Neural cell (in vitro differentiated cells): ENCODE results near the gene RUNX1. TPM values are rescaled to one million over a fixed set of nuclear protein-coding genes. Genes with fewer than 3 reads are reported as not detected.

Source experiments
- H2AFZ ChIP-seq: fragments of 200-600, 300-800 bp; sonication (generic), shearing (Covaris generic); 2 replicates; pipeline ENCODE4 v1.6.0; 2014; ENCODE audit warnings: low read depth, mild to moderate bottlenecking, antibody characterized with exemption, low read length, moderate library complexity
- H3F3A ChIP-seq: fragments of 200-600 bp; shearing (Covaris generic); 2 replicates; pipeline ENCODE4 v1.6.1; 2016; ENCODE audit warnings: mild to moderate bottlenecking, moderate library complexity, mixed read lengths, antibody characterized with exemption, low read length; ENCODE audit not compliant: insufficient read depth, poor library complexity, severe bottlenecking
- H3K27ac ChIP-seq: fragments of 200-600, 300-800 bp; sonication (generic), shearing (Covaris generic); 2 replicates; pipeline ENCODE4 v1.5.1; 2014; ENCODE audit warnings: mild to moderate bottlenecking, low read length, moderate library complexity
- H3K27me3 ChIP-seq: fragments of 300-800, 200-600 bp; sonication (generic), shearing (Covaris generic); 2 replicates; pipeline ENCODE4 v1.6.0; 2014; ENCODE audit warnings: mild to moderate bottlenecking, low read depth, low read length, moderate library complexity; ENCODE audit not compliant: insufficient read depth
- H3K36me3 ChIP-seq: fragments of 300-800, 200-600 bp; sonication (generic), shearing (Covaris generic); 2 replicates; pipeline ENCODE4 v1.5.1; 2014; ENCODE audit warnings: mild to moderate bottlenecking, antibody characterized with exemption, low read length, moderate library complexity; ENCODE audit not compliant: insufficient read depth
- H3K4me2 ChIP-seq: fragments of 300-800, 200-600 bp; sonication (generic), shearing (Covaris generic); 2 replicates; pipeline ENCODE4 v1.6.0; 2014; ENCODE audit warnings: mild to moderate bottlenecking, low read length
- H3K4me3 ChIP-seq: fragments of 300-800, 200-600 bp; sonication (generic), shearing (Covaris generic); 2 replicates; pipeline ENCODE4 v1.5.1; 2014; ENCODE audit warnings: mild to moderate bottlenecking, low read length, moderate library complexity
- H3K79me2 ChIP-seq: fragments of 200-600 bp; shearing (Covaris generic); replicated peaks from 2 replicates; pipeline ENCODE4 v1.6.0; 2014; ENCODE audit warnings: mild to moderate bottlenecking, low read length, moderate library complexity; ENCODE audit not compliant: insufficient read depth
- H3K9ac ChIP-seq: fragments of 300-800, 200-600 bp; sonication (generic), shearing (Covaris generic); 2 replicates; pipeline ENCODE4 v1.6.1; 2016; ENCODE audit warnings: mild to moderate bottlenecking, low read length, mixed read lengths
- H3K9me2 ChIP-seq: fragments of 200-600 bp; shearing (Covaris generic); 2 replicates; pipeline ENCODE4 v1.6.1; 2016; ENCODE audit warnings: mild to moderate bottlenecking, low read length, mixed read lengths; ENCODE audit not compliant: insufficient read depth
- H3K9me3 ChIP-seq: fragments of 200-600, 300-800 bp; sonication (generic), shearing (Covaris generic); 2 replicates; pipeline ENCODE4 v1.6.1; 2016; ENCODE audit warnings: mild to moderate bottlenecking, mixed run types, low read length, moderate library complexity, mixed read lengths
- H4K20me1 ChIP-seq: fragments of 200-600 bp; shearing (Covaris generic); 2 replicates; pipeline ENCODE4 v1.6.1; 2016; ENCODE audit warnings: mild to moderate bottlenecking, mixed run types; ENCODE audit not compliant: insufficient read depth
- EP300 ChIP-seq: fragments of 450-650 bp; conservative IDR thresholded peaks from 2 replicates; pipeline ENCODE4 v1.6.1; 2014; ENCODE audit warnings: antibody characterized with exemption, mild to moderate bottlenecking, moderate library complexity; ENCODE audit not compliant: poor library complexity, severe bottlenecking
- EZH2 ChIP-seq: fragments of 200-600, 300-800 bp; shearing (Covaris generic), sonication (generic); IDR thresholded peaks from 2 replicates; pipeline ENCODE4 v1.6.1; 2014; ENCODE audit warnings: antibody characterized with exemption, low read length, borderline replicate concordance, mild to moderate bottlenecking; ENCODE audit not compliant: insufficient read depth, poor library complexity, severe bottlenecking
- MXI1 ChIP-seq: fragments of 450-650 bp; conservative IDR thresholded peaks from 2 replicates; pipeline ENCODE4 v1.6.1; 2014; ENCODE audit warnings: antibody characterized with exemption, mild to moderate bottlenecking; ENCODE audit not compliant: poor library complexity, severe bottlenecking
- POLR2AphosphoS5 ChIP-seq: IDR thresholded peaks from 2 replicates; pipeline ENCODE4 v1.6.1; 2012
- RAD21 ChIP-seq: fragments of 450-650 bp; conservative IDR thresholded peaks from 2 replicates; pipeline ENCODE4 v1.6.1; 2014; ENCODE audit warnings: antibody characterized with exemption, mild to moderate bottlenecking, moderate library complexity
- SMC3 ChIP-seq: fragments of 450-650 bp; conservative IDR thresholded peaks from 2 replicates; pipeline ENCODE4 v1.6.1; 2014; ENCODE audit warnings: antibody characterized with exemption, mild to moderate bottlenecking, moderate library complexity; ENCODE audit not compliant: poor library complexity
- TAF1 ChIP-seq: IDR thresholded peaks from 2 replicates; pipeline ENCODE4 v1.6.1; 2012; ENCODE audit warnings: low read depth
- polyA plus RNA-seq: library from polyadenylated mRNA; depleted of rRNA; stranded (reverse); fragments of >200 nt; gene quantifications from 2 replicates; pipeline ENCODE4 v1.2.3, GENCODE V29; 2014
- TF ChIP-seq, protein P1 (sequence below): IDR thresholded peaks from 2 replicates; pipeline ENCODE4 v1.6.1; 2012; ENCODE audit warnings: borderline replicate concordance
- TF ChIP-seq, protein P2 (sequence below): fragments of 450-650 bp; IDR thresholded peaks from 2 replicates; pipeline ENCODE4 v1.5.1; 2014; ENCODE audit warnings: antibody characterized with exemption, mild to moderate bottlenecking, moderate library complexity; ENCODE audit not compliant: poor library complexity, severe bottlenecking

Gene RUNX1
- polyA plus RNA-seq, 1 donor from 2014 or later = not detected

DNA sequence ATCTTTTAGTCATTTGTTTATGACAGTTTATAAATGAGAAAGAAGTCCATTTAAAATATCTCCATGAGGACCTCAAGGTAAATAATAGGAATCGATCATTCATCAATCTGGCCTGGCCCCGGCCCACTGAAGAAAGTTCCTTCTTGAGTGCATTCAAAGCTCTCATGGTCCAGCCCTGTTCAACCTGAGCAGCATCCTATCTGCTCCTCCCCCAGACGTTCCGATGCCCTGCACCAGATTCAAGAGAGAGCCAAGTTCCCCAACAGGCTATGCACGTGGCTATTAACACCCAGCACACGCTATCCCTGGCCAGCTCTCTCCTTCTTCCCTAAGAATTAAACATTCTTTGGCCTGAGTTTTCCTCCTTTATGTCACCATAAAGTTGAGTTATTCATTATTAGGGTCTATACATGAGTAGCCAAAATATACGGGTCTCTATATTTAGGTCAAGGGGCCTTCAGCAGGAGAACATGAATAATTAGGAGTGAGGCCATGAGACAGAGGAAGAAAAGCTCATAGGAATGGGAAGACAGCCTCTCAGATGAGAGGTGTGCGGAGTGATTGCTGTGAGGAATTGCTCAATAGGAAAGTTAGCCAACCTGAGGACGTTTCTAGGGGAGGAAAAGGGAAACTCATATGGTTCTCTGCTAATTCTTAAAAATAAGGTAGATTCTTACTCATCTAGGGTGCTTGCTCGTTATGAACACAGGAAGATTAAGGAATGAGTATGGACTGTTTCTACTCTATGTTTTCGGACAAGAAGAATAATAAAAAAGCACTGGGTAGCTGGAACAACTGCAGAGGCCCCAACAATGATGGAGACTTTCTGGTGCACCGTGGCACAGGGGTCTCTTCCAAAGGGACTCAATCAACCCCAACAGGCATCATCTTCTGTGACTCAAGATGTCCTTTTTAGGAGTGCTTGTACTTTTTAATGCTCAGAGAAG lies 23.6 kb downstream of the RUNX1 start:
- Histone ChIP-seq H3K9ac (no peak overlapping the region), H3K36me3 (no peaks in the 10 kb centered on the region), H4K20me1 (no peaks in the 10 kb centered on the region), H3K4me2 (no peak overlapping the region), H2AFZ (no peak overlapping the region), H3K27me3 (peaks cover 29% of the 10 kb centered on the region), H3K4me3 (no peak overlapping the region), H3F3A (no peaks in the 10 kb centered on the region), H3K9me3 (no peaks in the 10 kb centered on the region), H3K79me2 (no peaks in the 10 kb centered on the region), H3K9me2 (no peaks in the 10 kb centered on the region), H3K27ac (no peak overlapping the region)
- TF ChIP-seq, protein P1, sequence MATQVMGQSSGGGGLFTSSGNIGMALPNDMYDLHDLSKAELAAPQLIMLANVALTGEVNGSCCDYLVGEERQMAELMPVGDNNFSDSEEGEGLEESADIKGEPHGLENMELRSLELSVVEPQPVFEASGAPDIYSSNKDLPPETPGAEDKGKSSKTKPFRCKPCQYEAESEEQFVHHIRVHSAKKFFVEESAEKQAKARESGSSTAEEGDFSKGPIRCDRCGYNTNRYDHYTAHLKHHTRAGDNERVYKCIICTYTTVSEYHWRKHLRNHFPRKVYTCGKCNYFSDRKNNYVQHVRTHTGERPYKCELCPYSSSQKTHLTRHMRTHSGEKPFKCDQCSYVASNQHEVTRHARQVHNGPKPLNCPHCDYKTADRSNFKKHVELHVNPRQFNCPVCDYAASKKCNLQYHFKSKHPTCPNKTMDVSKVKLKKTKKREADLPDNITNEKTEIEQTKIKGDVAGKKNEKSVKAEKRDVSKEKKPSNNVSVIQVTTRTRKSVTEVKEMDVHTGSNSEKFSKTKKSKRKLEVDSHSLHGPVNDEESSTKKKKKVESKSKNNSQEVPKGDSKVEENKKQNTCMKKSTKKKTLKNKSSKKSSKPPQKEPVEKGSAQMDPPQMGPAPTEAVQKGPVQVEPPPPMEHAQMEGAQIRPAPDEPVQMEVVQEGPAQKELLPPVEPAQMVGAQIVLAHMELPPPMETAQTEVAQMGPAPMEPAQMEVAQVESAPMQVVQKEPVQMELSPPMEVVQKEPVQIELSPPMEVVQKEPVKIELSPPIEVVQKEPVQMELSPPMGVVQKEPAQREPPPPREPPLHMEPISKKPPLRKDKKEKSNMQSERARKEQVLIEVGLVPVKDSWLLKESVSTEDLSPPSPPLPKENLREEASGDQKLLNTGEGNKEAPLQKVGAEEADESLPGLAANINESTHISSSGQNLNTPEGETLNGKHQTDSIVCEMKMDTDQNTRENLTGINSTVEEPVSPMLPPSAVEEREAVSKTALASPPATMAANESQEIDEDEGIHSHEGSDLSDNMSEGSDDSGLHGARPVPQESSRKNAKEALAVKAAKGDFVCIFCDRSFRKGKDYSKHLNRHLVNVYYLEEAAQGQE = no peak
- TF ChIP-seq, protein P2, sequence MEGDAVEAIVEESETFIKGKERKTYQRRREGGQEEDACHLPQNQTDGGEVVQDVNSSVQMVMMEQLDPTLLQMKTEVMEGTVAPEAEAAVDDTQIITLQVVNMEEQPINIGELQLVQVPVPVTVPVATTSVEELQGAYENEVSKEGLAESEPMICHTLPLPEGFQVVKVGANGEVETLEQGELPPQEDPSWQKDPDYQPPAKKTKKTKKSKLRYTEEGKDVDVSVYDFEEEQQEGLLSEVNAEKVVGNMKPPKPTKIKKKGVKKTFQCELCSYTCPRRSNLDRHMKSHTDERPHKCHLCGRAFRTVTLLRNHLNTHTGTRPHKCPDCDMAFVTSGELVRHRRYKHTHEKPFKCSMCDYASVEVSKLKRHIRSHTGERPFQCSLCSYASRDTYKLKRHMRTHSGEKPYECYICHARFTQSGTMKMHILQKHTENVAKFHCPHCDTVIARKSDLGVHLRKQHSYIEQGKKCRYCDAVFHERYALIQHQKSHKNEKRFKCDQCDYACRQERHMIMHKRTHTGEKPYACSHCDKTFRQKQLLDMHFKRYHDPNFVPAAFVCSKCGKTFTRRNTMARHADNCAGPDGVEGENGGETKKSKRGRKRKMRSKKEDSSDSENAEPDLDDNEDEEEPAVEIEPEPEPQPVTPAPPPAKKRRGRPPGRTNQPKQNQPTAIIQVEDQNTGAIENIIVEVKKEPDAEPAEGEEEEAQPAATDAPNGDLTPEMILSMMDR = no peak
- TF ChIP-seq RAD21 (no peak), SMC3 (no peak), MXI1 (no peak)

DNA sequence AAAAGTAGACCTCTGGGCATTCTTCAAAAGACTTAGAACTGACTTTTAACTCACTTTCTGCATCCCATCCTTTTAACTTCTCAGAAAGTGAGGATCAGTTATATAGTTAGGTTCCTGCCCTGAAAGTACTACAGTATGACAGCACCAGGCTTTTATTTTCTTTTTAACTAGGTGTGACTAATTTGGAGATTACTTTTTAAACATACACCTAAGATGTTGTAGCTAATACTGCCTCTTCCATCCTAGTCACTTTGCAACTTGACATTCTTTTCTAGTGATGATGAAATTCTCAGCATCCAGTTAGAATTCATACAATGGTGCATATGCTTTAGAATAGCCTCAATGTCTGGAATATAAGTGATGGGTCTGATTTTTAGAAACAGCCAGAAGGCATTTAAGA lies 24.6 kb downstream of the RUNX1 start:
- H3K27me3 ChIP-seq = peaks cover 29% of the 10 kb centered on the region
- H3K36me3 ChIP-seq = no peaks in the 10 kb centered on the region
- H2AFZ ChIP-seq = no peak overlapping the region
- no peak overlapping the region for H3K4me2 ChIP-seq
- no peak overlapping the region for H3K9ac ChIP-seq
- no peaks in the 10 kb centered on the region for H3K79me2 ChIP-seq
- no peaks in the 10 kb centered on the region for H4K20me1 ChIP-seq
- no peaks in the 10 kb centered on the region for H3F3A ChIP-seq
- TF ChIP-seq SMC3 (no peak), EP300 (no peak), RAD21 (no peak), MXI1 (no peak), EZH2 (no peak), TAF1 (no peak), POLR2AphosphoS5 (no peak)
- TF ChIP-seq, protein P2 = no peak
- TF ChIP-seq, protein P1 = no peak
- H3K9me3 ChIP-seq = no peaks in the 10 kb centered on the region
- H3K4me3 ChIP-seq = no peak overlapping the region
- H3K27ac ChIP-seq = no peak overlapping the region
- no peaks in the 10 kb centered on the region for H3K9me2 ChIP-seq
